Ectodermal cell (in vitro differentiated cells): ENCODE data around the gene OXER1.

Experiments used
- H3K27ac ChIP-seq: 2 replicates; pipeline ENCODE4 v1.7.0; 2013; ENCODE audit warnings: mild to moderate bottlenecking, low read depth, low read length; ENCODE audit not compliant: insufficient read depth, poor library complexity, severe bottlenecking
- H3K27me3 ChIP-seq: 2 replicates; pipeline ENCODE4 v1.7.0; 2013; ENCODE audit warnings: mild to moderate bottlenecking, low read length; ENCODE audit not compliant: insufficient read depth, control insufficient read depth, poor library complexity, severe bottlenecking
- H3K36me3 ChIP-seq: one replicate; pipeline ENCODE4 v1.7.0; 2013; ENCODE audit warnings: low read length; ENCODE audit not compliant: control insufficient read depth, insufficient read depth
- H3K4me1 ChIP-seq: one replicate; pipeline ENCODE4 v1.7.0; 2013; ENCODE audit warnings: low read length; ENCODE audit not compliant: control insufficient read depth, insufficient read depth
- H3K4me3 ChIP-seq: 2 replicates; pipeline ENCODE4 v1.7.0; 2013; ENCODE audit warnings: low read depth, low read length, control low read depth; ENCODE audit not compliant: insufficient read depth
- H3K9me3 ChIP-seq: 2 replicates; pipeline ENCODE4 v1.7.0; 2013; ENCODE audit warnings: mild to moderate bottlenecking, low read length, moderate library complexity; ENCODE audit not compliant: control insufficient read depth
- WGBS, 2 experiments: methylation state at CpG; one replicate each; pipeline ENCODE4 v1.1.7; 2013; ENCODE audit warnings: missing lambda C conversion rate in 2 of 2; 5-methylcytosine and 5-hydroxymethylcytosine counted together

OXER1 gene

GRCh38 chr2:42770288-42771131, 6.6 kb upstream of the OXER1 start:
- no peak overlapping the region for H3K27ac ChIP-seq
- H3K9me3 ChIP-seq = no peaks in the 10 kb centered on the region
- no peaks in the 10 kb centered on the region for H3K27me3 ChIP-seq
- WGBS, 2 experiments = 76 to 79% methylated on average over 19 of the region's 19 CpGs
- H3K4me1 ChIP-seq = no peaks in the 10 kb centered on the region
- H3K4me3 ChIP-seq = no peak overlapping the region
- H3K36me3 ChIP-seq = no peaks in the 10 kb centered on the region

GRCh38 chr2:42769583-42770287, 5.8 kb upstream of the OXER1 start:
- Histone ChIP-seq H3K4me3 (no peak overlapping the region), H3K4me1 (no peaks in the 10 kb centered on the region), H3K27me3 (no peaks in the 10 kb centered on the region), H3K9me3 (no peaks in the 10 kb centered on the region), H3K27ac (no peak overlapping the region), H3K36me3 (no peaks in the 10 kb centered on the region)
- WGBS, 2 experiments = 94 to 96% methylated on average over 10 of the region's 10 CpGs

- H3K4me1 ChIP-seq = peaks cover 7% of the 10 kb centered on the region
- H3K27ac ChIP-seq = no peak overlapping the region
- H3K27me3 ChIP-seq = no peaks in the 10 kb centered on the region
- H3K4me3 ChIP-seq = no peak overlapping the region
- no peaks in the 10 kb centered on the region for H3K36me3 ChIP-seq
- H3K9me3 ChIP-seq = no peaks in the 10 kb centered on the region
- 59 to 63% methylated on average over 3 of the region's 3 CpGs for WGBS, 2 experiments
These were observed 4.8 kb upstream of the OXER1 start for GRCh38 chr2:42768706-42769256.

- Histone ChIP-seq H3K36me3 (no peaks in the 10 kb centered on the region), H3K27ac (no peak overlapping the region), H3K4me1 (peaks cover 7% of the 10 kb centered on the region), H3K9me3 (no peaks in the 10 kb centered on the region), H3K4me3 (no peak overlapping the region), H3K27me3 (no peaks in the 10 kb centered on the region)
- 90 to 93% methylated on average over 14 of the region's 14 CpGs for WGBS, 2 experiments
These were observed 4.2 kb upstream of the OXER1 start for GRCh38 chr2:42767899-42768705.

GRCh38 chr2:42767080-42767898, 3.4 kb upstream of the OXER1 start:
- Histone ChIP-seq H3K27ac (no peak overlapping the region), H3K9me3 (no peaks in the 10 kb centered on the region), H3K27me3 (no peaks in the 10 kb centered on the region), H3K4me3 (no peak overlapping the region), H3K36me3 (no peaks in the 10 kb centered on the region), H3K4me1 (peaks cover 7% of the 10 kb centered on the region)
- 93% methylated on average over 16 of the region's 16 CpGs for WGBS, 2 experiments

- WGBS, 2 experiments = 94 to 96% methylated on average over 9 of the region's 9 CpGs
- H3K27me3 ChIP-seq = no peaks in the 10 kb centered on the region
- H3K4me3 ChIP-seq = no peak overlapping the region
- H3K9me3 ChIP-seq = no peaks in the 10 kb centered on the region
- H3K4me1 ChIP-seq = peaks cover 7% of the 10 kb centered on the region
- H3K36me3 ChIP-seq = no peaks in the 10 kb centered on the region
- H3K27ac ChIP-seq = no peak overlapping the region
These were observed 1.8 kb upstream of the OXER1 start for GRCh38 chr2:42765686-42766085.

- 94 to 96% methylated on average over 2 of the region's 2 CpGs for WGBS, 2 experiments
- Histone ChIP-seq H3K27me3 (no peaks in the 10 kb centered on the region), H3K27ac (no peak overlapping the region), H3K4me3 (no peak overlapping the region), H3K4me1 (peaks cover 7% of the 10 kb centered on the region), H3K9me3 (no peaks in the 10 kb centered on the region), H3K36me3 (no peaks in the 10 kb centered on the region)
These were observed 966 bp upstream of the OXER1 start for GRCh38 chr2:42764901-42765300.

- peaks cover 7% of the 10 kb centered on the region for H3K4me1 ChIP-seq
- H3K27ac ChIP-seq = no peak overlapping the region
- no peaks in the 10 kb centered on the region for H3K9me3 ChIP-seq
- H3K27me3 ChIP-seq = no peaks in the 10 kb centered on the region
- H3K4me3 ChIP-seq = no peak overlapping the region
- 96 to 97% methylated on average over 45 of the region's 45 CpGs for WGBS, 2 experiments
- no peaks in the 10 kb centered on the region for H3K36me3 ChIP-seq
These were observed 821 bp downstream of the OXER1 start for GRCh38 chr2:42762823-42763804.
